BE2C (cell line): ENCODE results near the gene F10.

ENCODE experiments used
- DNase-seq: peaks from one replicate; pipeline ENCODE4 v3.0.0-alpha.2; 2020
- H3K27me3 ChIP-seq: fragments of 250-450 bp; sonication (Bioruptor Pico); 2 replicates; pipeline ENCODE4 v1.5.1; 2020; ENCODE audit warnings: mild to moderate bottlenecking
- H3K36me3 ChIP-seq: fragments of 250-450 bp; sonication (Bioruptor Pico); 2 replicates; pipeline ENCODE4 v1.5.1; 2020; ENCODE audit warnings: mild to moderate bottlenecking
- H3K4me1 ChIP-seq: fragments of 250-450 bp; sonication (Bioruptor Pico); 2 replicates; pipeline ENCODE4 v1.5.1; 2020
- H3K4me3 ChIP-seq: 2 replicates; pipeline ENCODE4 v1.5.1; 2011; ENCODE audit warnings: low read depth, low read length
- H3K9me3 ChIP-seq: fragments of 250-450 bp; sonication (Bioruptor Pico); 2 replicates; pipeline ENCODE4 v1.5.1; 2020
- CTCF ChIP-seq: IDR thresholded peaks from 2 replicates; pipeline ENCODE4 v1.5.1; 2012; ENCODE audit warnings: mild to moderate bottlenecking, low read depth, low read length

Gene F10

GRCh38 chr13:113138792-113139551 is 16.4 kb downstream of the F10 start:
- H3K27me3 ChIP-seq, result no peaks in the 10 kb centered on the region
- no peak overlapping the region for H3K4me3 ChIP-seq
- DNase-seq, result no peak
- H3K36me3 ChIP-seq, result no peaks in the 10 kb centered on the region
- no peaks in the 10 kb centered on the region for H3K4me1 ChIP-seq
- H3K9me3 ChIP-seq, result no peaks in the 10 kb centered on the region
- no peak for TF ChIP-seq CTCF

- no peaks in the 10 kb centered on the region for H3K4me1 ChIP-seq
- no peaks in the 10 kb centered on the region for H3K9me3 ChIP-seq
- H3K4me3 ChIP-seq, result no peak overlapping the region
- TF ChIP-seq CTCF, result no peak
- H3K27me3 ChIP-seq, result no peaks in the 10 kb centered on the region
- H3K36me3 ChIP-seq, result no peaks in the 10 kb centered on the region
- no peak for DNase-seq
These were observed 17.0 kb downstream of the F10 start for GRCh38 chr13:113139577-113139976.

- H3K9me3 ChIP-seq, result no peaks in the 10 kb centered on the region
- no peak for TF ChIP-seq CTCF
- no peaks in the 10 kb centered on the region for H3K4me1 ChIP-seq
- H3K36me3 ChIP-seq, result no peaks in the 10 kb centered on the region
- DNase-seq, result no peak
- H3K4me3 ChIP-seq, result no peak overlapping the region
- no peaks in the 10 kb centered on the region for H3K27me3 ChIP-seq
These were observed 18.3 kb downstream of the F10 start for GRCh38 chr13:113140677-113141600.

GRCh38 chr13:113141601-113141970 is 19.0 kb downstream of the F10 start:
- Histone ChIP-seq H3K36me3 (no peaks in the 10 kb centered on the region), H3K27me3 (no peaks in the 10 kb centered on the region), H3K4me1 (no peaks in the 10 kb centered on the region), H3K9me3 (no peaks in the 10 kb centered on the region), H3K4me3 (no peak overlapping the region)
- no peak for TF ChIP-seq CTCF
- DNase-seq, result no peak

- no peak for DNase-seq
- no peak for TF ChIP-seq CTCF
- Histone ChIP-seq H3K4me3 (no peak overlapping the region), H3K27me3 (no peaks in the 10 kb centered on the region), H3K4me1 (no peaks in the 10 kb centered on the region), H3K9me3 (no peaks in the 10 kb centered on the region), H3K36me3 (no peaks in the 10 kb centered on the region)
These were observed 20.3 kb downstream of the F10 start for GRCh38 chr13:113142876-113143275.
